Stimulated activated CD8-positive, alpha-beta memory T cell treated with anti-CD3 and anti-CD28 coated beads, Interleukin-12 subunit alpha, Interleukin-12 subunit beta, amount 100 ng/mL, for 1 hour (primary cell): ENCODE results near the gene PLA2G4B.

Source experiments
- DNase-seq: peaks from one replicate; pipeline ENCODE4 v3.0.0-alpha.2; 2020; ENCODE audit warnings: low read depth

The PLA2G4B gene

GRCh38 chr15:41838400-41838897, at the start of gene PLA2G4B:
Gene PLA2G4B (plus strand): TSS chr15:41838847. CDS start chr15:41838914, 67 bp downstream.
- no peak for DNase-seq

GRCh38 chr15:41789236-41789635, 49.4 kb upstream of the PLA2G4B start:
- no peak for DNase-seq

GRCh38 chr15:41789662-41790061, 49.0 kb upstream of the PLA2G4B start:
- DNase-seq, result no peak

GRCh38 chr15:41790169-41790568, 48.5 kb upstream of the PLA2G4B start:
- no peak for DNase-seq

- no peak for DNase-seq
These were observed 47.7 kb upstream of the PLA2G4B start for GRCh38 chr15:41790756-41791546.

- DNase-seq, result no peak
These were observed 47.1 kb upstream of the PLA2G4B start for GRCh38 chr15:41791547-41791937.

- DNase-seq, result no peak
These were observed 46.5 kb upstream of the PLA2G4B start for GRCh38 chr15:41792000-41792637.

- no peak for DNase-seq
These were observed 44.6 kb upstream of the PLA2G4B start for GRCh38 chr15:41794081-41794480.

- no peak for DNase-seq
These were observed 42.4 kb upstream of the PLA2G4B start for GRCh38 chr15:41795996-41796856.

GRCh38 chr15:41797201-41797944, 41.3 kb upstream of the PLA2G4B start:
- no peak for DNase-seq

- no peak for DNase-seq
These were observed 39.8 kb upstream of the PLA2G4B start for GRCh38 chr15:41798607-41799487.

- DNase-seq, result no peak
These were observed 39.2 kb upstream of the PLA2G4B start for GRCh38 chr15:41799488-41799805.

GRCh38 chr15:41801185-41801584, 37.5 kb upstream of the PLA2G4B start:
- no peak for DNase-seq

- no peak for DNase-seq
These were observed 36.7 kb upstream of the PLA2G4B start for GRCh38 chr15:41801850-41802455.

- DNase-seq, result no peak
These were observed 34.3 kb upstream of the PLA2G4B start for GRCh38 chr15:41804361-41804760.

GRCh38 chr15:41804916-41805666, 33.6 kb upstream of the PLA2G4B start:
- no peak for DNase-seq

GRCh38 chr15:41805711-41806110, 32.9 kb upstream of the PLA2G4B start:
- no peak for DNase-seq

GRCh38 chr15:41806291-41807181, 32.1 kb upstream of the PLA2G4B start:
- no peak for DNase-seq

- DNase-seq, result no peak
These were observed 29.5 kb upstream of the PLA2G4B start for GRCh38 chr15:41809121-41809520.
